ENCODE data around the gene SLC4A8.

SLC4A8 gene

DNA sequence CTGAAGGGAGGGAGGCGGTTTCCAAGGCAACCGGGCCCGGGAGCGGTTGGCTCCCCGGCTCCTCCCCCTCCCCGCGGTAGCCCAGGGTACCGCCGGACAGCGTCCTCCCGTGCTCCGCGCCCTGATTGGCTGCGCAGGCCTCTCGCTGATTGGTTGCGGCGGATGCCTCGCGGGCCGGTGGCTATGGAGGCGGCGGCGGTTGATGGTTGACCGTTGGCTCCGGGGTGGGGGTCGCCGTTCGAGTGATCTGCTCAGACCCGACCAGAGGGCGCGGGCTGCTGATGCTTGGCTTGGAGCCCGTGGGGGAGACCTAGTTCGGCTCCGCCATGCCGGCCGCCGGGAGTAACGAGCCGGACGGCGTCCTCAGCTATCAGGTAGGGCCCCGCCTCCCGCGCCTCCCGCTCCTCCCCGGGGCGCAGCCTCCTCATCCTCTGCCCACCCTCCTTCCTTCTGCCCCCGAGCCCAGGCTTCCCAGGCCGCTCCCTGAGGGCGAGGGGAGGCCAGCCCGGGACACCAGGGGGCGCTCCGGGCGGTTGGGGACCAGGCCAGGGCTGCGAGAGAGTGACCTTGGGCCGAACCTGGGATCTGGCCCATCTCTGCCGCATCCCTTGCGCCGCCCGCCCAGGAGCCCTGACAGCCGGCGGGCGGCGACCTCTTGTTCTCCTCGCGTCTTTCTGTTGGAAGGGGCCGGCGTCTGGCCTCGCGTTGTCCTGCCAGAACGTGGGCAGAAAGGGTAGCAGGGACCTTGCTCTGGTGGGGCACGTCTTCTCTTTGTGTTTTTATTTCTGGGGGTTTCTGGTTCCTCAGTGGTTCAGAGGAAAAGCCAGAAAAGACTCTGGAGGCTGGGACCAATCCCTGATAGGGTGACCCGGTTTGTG, at the start of gene SLC4A8:
Gene SLC4A8, plus strand, starts transcription at position 170 of the 878 bp plus-strand sequence. Its CDS starts 157 bp downstream, at position 327.
- peak; percentile 45 for DNase-seq (ENCODE audit: low read depth)

DNA sequence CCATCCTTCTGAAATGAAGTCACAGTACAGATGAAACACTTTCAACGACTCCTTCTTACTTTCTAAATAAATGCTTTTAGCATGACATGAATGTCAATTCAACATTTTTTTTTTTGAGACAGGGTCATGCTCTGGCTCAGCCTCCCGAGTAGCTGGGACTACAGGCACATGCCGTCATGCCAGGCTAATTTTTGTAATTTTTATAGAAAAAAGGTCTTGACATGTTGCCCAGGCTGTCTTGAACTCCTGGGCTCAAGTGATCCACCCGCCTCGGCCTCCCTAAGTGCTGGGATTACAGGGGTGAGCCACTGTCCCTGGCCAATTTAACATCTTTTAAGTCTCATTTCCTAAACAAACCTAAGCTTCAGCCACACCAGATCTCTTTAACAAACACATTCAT, 49.8 kb upstream of the SLC4A8 start:
- no peak for DNase-seq (ENCODE audit: low read depth)

DNA sequence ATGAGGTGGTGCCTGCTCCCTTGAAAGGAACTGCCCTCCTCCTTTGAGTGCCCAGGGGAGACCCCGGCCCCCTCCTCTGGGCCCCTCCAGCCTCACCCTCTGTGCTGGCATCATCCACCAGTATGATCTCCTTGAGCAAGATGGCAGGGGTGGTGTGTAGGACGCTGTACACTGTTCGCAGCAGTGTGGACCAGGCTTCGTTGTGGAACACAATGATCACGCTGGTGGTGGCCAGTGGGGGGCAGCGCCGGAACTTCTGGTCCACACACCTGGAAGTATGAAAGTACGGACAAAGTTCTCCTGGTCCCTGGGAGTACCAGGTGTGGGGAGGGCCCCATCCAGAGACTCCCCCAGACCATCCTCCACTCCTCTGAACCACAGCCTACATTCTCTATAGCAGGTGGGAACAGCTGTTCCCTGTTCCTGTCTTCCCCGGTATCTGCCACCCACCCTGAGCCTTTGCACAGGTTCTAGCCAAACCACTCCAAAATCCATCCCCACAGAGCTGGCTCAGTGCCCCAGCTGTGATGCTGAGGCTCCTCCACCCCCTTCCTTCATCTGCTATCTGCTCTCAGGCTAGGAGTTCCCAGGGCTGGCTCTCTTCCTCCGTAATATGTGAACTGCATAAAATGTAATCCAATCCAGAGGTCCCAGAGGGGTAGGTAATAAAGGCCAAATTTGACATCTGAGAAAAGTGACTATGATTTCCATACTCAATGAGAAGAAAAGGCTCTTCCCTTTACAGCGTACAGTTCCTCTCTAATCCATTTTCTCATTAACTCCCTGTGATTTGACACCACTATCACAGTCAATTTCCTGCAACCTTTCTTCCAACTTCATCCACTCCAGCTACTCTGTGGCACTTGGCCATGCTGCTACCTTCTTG, 47.3 kb upstream of the SLC4A8 start:
- no peak for DNase-seq (ENCODE audit: low read depth)

DNA sequence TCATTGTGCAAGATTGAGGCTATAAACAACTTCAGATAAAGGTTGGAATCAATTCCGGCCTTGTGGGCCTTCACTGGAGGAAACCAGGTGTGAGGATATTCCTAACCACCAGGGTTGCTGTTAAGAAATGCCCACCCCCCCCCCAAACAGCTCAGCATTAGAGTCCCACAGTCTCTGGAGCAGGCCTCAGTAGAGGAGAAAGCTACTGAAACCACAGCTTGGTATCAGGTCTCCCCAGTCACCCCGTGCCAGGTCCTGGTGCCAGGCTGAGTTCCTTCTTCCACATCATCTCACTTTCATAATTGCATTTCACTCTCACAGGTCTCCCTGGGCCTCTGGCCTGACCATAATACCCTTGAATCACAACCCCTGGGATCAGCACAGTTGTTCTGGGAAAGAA, 45.9 kb upstream of the SLC4A8 start:
- no peak for DNase-seq (ENCODE audit: low read depth)

DNA sequence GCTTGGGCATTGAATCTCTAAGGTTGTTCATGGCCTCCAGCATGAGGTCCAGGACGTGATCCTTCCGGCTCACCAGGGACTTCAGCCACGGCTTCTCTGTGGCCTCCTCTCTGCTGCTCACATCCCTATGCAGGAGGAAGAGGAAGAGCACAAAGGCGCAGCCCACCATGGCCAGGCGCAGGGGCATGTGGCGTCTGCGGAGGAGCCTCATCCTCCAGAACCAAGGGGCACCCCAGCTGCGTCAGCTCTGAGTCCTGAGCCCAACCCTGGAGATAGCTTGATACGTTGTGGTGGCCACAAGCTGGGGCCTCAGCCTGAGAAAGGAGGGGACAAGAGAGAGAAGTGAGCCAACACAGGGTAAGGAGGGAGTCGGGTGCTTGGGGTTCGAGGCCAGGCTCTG, 45.1 kb upstream of the SLC4A8 start:
- no peak for DNase-seq (ENCODE audit: low read depth)

DNA sequence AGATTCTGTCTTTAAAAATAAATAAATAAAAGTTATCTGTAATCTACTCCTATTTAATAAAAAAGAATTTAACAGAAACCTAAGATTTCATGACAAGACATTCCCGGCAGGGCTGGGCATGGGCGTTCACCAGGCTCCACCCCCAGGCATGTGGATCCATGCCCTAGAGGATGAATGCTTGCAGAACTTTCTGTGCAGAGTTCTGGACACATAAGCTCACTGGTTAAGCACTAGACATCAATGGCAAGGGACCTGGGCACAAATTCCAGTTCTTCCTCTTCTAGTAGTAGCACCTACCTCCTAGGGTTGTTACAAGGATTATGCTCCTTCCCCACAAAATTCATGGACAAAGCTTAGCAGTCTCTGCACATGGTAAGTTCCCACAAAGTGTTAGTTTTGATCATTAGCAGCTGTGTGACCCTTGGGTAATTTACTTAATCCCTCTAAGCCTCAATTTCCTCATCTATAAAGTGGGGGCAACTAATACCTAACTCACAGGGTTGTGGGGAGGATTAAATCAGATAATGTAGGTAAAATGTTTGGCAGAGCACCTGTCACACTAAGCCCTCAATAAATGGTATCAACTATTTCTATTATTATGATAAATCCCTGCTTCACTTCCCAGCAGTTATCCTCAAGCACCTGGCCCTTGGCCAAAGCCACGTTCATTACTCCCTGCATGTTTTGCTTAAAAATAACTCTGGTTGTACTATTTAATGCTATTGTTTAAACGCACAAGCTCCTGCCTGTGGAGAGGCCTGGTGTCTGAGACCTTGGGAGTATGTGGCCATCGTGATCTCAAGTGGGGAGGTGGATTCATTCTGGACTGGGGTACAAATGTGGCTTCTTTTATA, 43.2 kb upstream of the SLC4A8 start:
- no peak for DNase-seq (ENCODE audit: low read depth)

DNA sequence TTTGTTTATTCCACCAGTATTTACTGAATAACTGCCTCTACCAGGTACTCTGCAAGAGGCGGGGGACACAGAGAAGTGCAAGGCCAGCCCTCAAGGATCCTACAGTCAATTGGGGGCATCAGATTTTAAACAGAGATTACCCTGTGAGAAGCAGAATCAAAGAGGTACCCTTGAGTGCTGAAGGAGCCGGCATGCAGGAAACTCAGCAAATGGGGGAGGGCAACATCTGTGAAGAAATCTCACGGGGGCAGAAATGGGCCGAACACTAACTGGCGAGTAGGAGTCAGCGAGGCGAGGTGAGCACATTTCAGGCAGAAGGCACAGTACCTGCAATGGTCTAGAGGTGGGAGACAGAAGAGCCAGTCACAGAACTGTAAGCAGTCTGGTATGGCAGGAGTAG, 42.5 kb upstream of the SLC4A8 start:
- no peak for DNase-seq (ENCODE audit: low read depth)

DNA sequence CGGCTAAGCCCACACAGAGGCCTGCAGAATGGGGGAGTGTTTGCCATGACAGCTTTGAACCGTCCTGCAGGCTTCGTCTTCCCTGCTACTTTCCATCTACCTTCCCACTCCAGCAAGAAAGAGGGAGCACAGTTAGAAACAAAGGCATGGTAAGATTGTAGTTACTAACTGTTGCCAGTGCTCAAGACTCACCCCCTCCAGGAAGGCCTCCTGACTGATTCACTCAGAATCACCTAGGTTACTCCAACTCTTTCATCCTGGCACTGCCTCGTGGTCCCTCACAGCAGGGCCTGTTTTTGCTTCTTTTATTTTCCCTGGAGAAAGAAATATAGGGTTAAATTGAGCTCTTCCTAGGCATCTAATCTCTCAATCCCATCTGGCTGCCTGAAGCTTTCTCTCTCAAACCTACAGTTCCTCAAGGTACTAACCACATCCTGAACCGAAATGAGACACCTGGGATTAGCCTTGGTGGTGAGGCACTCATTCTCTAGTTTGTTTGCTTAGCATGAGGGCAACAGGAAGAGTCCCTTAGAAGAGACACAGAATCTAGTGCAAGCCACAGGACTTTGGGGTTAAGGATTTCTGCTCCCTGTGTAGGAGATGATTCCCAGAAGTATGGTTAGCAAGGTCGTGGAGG, 41.2 kb upstream of the SLC4A8 start:
- DNase-seq (ENCODE audit: low read depth): no peak

DNA sequence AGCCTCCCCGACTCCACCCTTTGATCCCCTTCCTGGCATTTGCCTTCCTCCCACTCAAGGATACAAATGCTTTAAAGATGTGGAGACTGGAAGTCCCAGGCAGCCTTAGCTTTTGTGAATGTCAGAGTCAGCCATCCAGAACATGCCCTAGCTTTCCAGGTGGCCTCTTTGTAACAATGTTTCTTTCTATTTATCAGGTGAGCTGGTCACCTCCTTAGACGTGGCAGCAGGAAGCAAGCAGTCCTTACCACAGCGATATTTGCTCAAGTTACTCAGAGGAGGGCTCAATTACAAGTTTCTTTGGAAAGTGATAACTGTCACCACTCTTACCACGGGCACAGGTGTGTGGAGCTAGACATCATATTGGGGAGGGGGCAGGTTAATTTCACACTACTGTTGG, 38.3 kb upstream of the SLC4A8 start:
- no peak for DNase-seq (ENCODE audit: low read depth)

DNA sequence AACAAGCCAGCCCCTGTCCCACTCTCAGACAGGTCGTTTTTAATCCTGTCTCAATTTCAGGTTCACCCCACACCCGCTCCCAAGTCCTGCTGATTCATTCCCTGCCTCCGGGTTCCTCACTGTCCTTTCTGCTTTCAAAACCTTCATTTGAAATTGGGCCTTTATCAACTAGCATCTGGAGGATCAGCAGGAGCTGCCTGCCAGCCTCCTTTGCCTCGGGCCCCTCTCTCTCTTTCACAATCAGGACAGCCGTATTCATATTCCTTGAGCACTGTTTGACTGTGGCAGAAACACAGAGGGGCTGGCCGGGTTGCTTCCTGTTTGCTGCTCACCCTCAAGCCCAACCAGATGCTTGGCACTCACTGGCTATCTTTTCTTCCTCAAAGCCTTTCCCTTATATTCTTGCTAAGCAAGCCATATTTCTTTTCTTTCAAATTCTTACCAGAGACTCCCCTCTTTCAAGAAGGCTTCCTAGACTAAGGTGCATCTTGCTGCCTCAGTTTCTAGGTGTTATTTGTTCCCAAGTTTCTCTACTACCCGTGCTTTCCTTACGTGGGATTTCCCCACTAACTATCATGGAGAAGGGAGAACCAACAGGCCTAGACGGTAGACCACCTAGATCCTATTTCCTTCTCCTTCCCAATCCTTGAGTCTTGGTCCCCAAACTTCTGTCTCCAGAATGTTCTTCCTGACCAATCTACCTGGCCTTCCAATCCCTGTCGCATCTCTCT, 36.4 kb upstream of the SLC4A8 start:
- no peak for DNase-seq (ENCODE audit: low read depth)

DNA sequence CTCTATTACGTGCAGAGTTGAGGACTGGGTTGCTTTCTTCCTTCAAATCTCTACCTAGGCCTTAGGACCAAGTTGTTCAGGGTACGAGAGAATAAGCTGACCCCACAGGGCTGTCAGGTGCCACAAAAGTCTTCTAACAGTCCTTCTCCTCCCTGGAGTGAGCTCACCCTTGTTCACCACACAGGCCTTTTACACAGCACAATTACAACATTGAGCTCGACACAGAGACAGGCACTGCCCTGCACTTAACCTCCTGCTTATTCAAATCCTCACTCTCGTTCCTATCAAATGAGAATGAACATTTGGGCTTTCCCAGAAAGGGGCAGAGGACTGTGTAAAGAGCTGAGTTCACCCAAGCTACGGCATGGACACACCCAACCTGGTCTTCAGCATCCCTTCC, 35.8 kb upstream of the SLC4A8 start:
- DNase-seq (ENCODE audit: low read depth): no peak

DNA sequence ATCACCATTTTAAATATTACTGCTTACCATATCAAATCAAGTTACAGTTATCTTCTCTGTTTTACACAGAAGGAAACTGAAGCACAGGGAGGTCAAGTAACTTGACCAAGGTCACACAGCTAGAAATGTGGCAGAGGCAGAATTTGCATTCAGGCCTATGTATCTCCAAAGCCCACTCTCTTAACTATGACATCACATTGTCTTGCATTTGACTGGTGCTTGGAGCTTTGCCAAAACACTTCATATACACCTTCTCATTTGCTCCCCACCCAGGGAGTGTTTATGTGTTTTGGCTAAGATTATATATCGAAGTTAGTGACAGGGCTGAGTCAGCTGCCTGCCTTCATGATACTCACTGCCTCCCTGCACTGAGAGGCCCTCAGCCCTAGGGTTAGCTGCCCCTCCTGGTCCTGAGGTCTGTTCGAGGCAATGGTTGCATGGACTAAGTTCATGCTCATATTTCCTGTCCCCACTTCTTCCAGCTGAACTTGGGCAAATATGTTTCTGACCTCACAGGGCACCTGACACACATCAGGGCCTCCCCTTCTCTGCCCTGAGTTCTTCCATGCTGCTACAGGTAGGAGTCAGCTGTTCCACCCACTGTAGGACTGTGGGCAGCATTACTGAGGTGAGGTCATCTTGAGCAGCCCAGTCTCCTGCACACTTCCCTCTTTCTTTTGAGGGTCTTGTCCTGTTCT, 35.2 kb upstream of the SLC4A8 start:
- no peak for DNase-seq (ENCODE audit: low read depth)

DNA sequence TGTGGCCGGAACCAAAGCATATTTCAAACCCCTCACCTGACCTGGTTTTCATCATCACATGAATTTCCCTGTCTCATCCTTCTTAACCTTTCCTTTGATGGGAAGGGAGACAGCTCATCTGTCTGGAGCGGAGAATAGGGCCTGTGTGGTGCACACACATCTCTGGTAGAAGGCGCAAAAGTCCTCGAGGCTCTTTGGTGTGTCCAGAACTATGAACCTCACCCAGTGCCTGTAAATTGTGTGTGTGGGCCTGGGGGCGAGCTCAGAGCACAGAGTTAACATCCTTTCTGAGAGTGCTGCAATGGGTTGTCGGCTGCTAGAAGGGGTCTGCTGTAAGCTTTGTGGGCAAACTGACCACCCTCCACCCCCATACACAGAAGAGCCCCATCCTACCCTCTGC, 34.2 kb upstream of the SLC4A8 start:
- DNase-seq (ENCODE audit: low read depth): no peak

DNA sequence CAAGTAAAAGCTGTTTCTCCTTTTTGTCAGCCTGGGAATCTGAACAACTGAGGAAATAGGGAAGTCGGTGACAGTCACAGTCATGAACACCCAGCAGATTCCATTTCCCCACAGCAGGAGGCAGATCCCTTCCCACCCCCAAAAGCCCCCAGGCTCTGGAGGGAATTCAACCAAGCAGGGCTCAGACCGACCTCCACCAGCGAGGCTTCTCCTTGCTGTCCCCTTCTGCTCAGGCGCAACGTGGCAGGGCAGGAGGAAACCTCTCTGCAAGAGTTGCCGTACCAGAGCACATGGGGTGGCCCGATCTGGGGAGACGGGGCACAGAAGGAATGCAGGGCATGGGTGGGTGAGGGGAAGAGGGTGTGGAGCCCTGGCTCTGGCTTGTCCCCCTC, 33.7 kb upstream of the SLC4A8 start:
- no peak for DNase-seq (ENCODE audit: low read depth)

DNA sequence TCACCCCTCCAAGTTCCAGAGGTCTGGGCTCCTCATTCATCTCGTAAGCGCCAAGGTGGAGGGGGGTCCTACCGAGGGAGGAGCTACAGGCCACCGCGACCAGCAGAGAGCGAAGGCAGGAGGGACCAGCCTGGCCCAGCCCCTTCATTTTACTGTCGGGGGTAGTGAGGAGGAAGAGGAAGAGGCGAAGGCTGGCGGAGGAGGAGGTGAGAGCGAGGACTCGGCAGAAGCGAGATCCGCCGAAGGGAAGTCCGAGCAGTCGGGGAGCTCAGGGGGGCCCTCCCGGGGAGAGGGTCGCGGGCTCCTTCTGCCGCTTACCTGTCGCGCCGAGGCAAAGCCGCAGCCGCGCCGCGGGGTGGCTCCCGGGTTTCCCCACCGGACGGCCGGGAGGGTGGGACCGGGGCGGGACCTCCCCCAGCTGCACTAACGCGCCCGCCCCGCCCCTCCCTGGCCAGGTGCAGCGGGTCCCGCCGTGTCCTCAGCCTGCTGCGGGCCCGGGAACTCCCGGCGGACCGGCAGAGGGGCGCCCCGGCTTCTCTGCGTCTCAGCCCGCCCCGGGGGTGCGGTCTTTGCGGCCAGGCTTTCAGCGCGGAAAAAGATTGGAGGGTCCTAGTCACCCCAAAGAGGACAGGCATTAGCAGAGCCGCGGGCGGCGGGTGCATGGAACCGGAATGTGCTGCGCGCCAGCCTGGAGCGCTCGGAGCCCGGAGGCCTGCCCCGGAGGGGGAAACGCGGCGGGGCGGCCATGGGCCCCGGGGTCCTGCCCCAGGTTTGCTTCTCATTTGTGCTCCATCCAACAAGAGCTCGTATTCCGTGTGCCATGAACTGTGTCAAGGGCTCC, 33.1 kb upstream of the SLC4A8 start, which contains the start of gene GALNT6:
Gene GALNT6, minus strand, starts transcription at position 124 of the 841 bp plus-strand sequence. CDS start 11,625 bp downstream, outside the sequence.
- DNase-seq (ENCODE audit: low read depth): no peak

DNA sequence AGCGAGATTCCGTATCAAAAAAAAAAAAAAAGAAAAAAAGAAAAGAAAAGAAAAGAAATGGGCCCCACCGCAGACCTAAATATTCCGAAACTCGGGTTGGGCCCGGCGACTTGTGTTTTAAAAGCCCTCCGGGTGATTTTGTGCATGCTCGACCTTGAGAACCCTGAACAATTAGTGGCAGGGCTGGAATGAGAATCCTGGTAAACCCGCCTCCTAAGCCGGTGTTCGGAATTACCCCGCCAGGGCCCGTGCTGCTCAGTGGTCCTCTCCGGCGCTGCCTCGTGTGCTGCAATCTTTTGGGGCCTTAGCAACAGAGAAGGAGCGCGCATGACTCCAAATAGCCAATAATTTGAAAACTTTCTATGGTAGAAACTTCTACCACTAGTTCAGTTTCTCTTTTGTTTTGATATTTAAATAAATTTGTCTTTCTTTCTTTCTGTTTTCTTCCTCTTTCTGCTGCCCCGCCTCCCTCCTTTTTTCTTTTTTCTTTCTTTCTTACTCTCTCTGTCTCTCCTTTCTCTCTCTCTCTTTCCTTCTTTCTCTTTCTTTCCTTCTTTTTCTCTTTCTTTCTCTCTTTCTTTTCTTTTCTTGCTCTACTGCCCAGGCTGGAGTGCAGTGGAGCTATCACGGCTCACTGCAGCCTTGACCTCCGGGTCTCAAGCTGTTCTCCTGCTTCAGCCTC, 31.9 kb upstream of the SLC4A8 start:
- DNase-seq (ENCODE audit: low read depth): no peak

DNA sequence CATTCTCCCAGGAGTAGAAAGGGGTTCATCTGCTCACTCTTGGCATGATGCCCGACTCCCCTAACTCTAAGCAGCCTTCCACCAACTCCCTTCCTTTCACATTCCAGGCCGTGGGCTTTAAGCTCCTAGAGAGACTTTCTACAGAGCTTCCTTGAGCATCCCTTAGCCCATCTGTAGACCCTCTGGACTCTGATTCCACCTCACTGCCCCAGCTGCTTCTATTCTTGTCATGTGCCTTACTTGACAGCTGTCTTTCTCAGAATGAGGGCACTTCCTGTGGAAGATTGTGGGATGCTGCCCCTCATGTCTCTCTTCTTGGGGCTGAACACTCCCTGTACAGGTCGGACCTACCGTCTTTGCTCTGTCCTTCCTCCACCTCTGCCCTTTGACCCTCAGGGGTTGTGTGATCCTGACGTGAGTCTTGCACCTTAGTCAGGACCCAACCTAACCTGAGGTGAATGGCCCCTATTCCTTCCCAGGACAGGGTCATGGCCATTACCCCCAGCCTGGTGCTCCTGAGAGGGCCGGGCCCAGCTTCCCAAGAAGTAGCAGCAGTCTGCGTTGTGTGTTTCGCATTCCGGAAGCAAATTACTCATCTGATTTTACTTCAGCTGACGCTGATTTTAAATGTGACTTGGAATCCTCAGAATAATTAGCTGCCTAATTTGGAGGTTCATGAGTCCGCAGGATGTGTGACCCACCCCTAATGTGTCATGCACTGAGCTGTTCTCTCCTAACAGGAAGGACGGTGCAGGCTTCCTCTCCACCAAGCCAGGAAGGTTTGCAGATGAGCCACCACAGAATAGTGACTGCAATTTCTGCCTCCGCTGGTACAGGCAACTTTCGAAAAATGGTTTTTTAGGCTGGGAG, 30.7 kb upstream of the SLC4A8 start:
- DNase-seq (ENCODE audit: low read depth): peak; percentile 97
